ENCODE measurements around the gene SPACA4.

DNA sequence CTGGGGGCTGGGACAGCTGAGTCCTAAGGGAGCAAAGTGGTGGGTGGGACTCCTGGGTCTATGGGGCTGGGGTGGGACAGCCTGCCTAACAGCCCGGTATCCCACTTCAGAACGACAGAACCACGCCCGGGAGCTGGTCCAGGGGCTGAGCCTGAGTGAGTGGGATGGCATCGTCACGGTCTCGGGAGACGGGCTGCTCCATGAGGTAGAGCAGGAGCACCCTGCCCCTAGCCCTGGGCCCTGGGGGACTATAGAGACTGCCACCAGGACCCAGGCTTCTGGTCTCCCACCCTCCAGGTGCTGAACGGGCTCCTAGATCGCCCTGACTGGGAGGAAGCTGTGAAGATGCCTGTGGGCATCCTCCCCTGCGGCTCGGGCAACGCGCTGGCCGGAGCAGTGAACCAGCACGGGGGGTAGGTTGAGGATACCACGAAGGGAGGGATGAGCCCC is 21.3 kb downstream of the SPACA4 start:
- TF ChIP-seq, protein P1, sequence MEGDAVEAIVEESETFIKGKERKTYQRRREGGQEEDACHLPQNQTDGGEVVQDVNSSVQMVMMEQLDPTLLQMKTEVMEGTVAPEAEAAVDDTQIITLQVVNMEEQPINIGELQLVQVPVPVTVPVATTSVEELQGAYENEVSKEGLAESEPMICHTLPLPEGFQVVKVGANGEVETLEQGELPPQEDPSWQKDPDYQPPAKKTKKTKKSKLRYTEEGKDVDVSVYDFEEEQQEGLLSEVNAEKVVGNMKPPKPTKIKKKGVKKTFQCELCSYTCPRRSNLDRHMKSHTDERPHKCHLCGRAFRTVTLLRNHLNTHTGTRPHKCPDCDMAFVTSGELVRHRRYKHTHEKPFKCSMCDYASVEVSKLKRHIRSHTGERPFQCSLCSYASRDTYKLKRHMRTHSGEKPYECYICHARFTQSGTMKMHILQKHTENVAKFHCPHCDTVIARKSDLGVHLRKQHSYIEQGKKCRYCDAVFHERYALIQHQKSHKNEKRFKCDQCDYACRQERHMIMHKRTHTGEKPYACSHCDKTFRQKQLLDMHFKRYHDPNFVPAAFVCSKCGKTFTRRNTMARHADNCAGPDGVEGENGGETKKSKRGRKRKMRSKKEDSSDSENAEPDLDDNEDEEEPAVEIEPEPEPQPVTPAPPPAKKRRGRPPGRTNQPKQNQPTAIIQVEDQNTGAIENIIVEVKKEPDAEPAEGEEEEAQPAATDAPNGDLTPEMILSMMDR (IDR thresholded peaks at IDR 0.05; ENCODE audit: low read length): no peak
- TF ChIP-seq EZH2phosphoT487 (IDR thresholded peaks at IDR 0.05; ENCODE audit: low read length): no peak

Measured in MM.1S (cell line).